ENCODE data around the gene SLC9A5.

GRCh38 chr16:67208154-67208896 is 40.5 kb upstream of the SLC9A5 start:
- TF ChIP-seq CTCF (IDR thresholded peaks at IDR 0.05; ENCODE audit: borderline replicate concordance, extremely low read depth, low read length, poor library complexity, severe bottlenecking): no peak
- TF ChIP-seq EZH2 (IDR thresholded peaks at IDR 0.05; ENCODE audit: borderline replicate concordance, low read depth, low read length, severe bottlenecking): no peak
